Measurements from ENCODE around the gene SERPINA1. TPM values are rescaled to one million over a fixed set of nuclear protein-coding genes. Genes with fewer than 3 reads are reported as not detected.
"Not testable (repeated sequence)": the region's sequence is repeated elsewhere in the genome, so short reads cannot be mapped to it uniquely, and the experiment has no call there.

SERPINA1 gene
- total RNA-seq, 1 donor from 2014 or later = 5.0 TPM

GRCh38 chr14:94361682-94362081, 26.7 kb downstream of the SERPINA1 start:
- no peak for ATAC-seq (ENCODE audit: poor library complexity)
- DNase-seq = no peak
- intact Hi-C loops (cut with DNase I) = no loop called here

GRCh38 chr14:94360945-94361565, 27.3 kb downstream of the SERPINA1 start:
- DNase-seq (no peak), ATAC-seq (ENCODE audit: poor library complexity) (no peak)
- intact Hi-C loops (cut with DNase I) = no loop called here

- intact Hi-C loops (cut with DNase I) = loop anchor here (5.0 kb wide), 1 partner anchor 130 kb away; no protein-coding TSS in a partner anchor
- DNase-seq (no peak), ATAC-seq (ENCODE audit: poor library complexity) (no peak)
Measured at GRCh38 chr14:94357166-94357565, 31.2 kb downstream of the SERPINA1 start.

- no peak for DNase-seq
- intact Hi-C loops (cut with DNase I) = loop anchor here (5.0 kb wide), 1 partner anchor 131 kb away; no protein-coding TSS in a partner anchor
Measured at GRCh38 chr14:94356379-94357056, 31.9 kb downstream of the SERPINA1 start.

GRCh38 chr14:94355191-94355794, 33.1 kb downstream of the SERPINA1 start:
- intact Hi-C loops (cut with DNase I) = loop anchor here (5.0 kb wide), 1 partner anchor 132 kb away; no protein-coding TSS in a partner anchor
- peak; percentile 62 for DNase-seq
- no peak for ATAC-seq (ENCODE audit: poor library complexity)

More at GRCh38 chr14:94356379-94357056, 31.9 kb downstream of the SERPINA1 start:
- no peak for ATAC-seq (ENCODE audit: poor library complexity)

- no peak for DNase-seq
- no peak for ATAC-seq (ENCODE audit: poor library complexity)
- intact Hi-C loops (cut with DNase I) = loop anchor here (5.0 kb wide), 1 partner anchor 133 kb away; no protein-coding TSS in a partner anchor
Measured at GRCh38 chr14:94354638-94355185, 33.7 kb downstream of the SERPINA1 start.

GRCh38 chr14:94354190-94354589, 34.2 kb downstream of the SERPINA1 start:
- intact Hi-C loops (cut with DNase I); ATAC-seq (ENCODE audit: poor library complexity); DNase-seq: not testable (repeated sequence)

GRCh38 chr14:94349276-94349675, 39.1 kb downstream of the SERPINA1 start:
- intact Hi-C loops (cut with DNase I) = no loop called here
- DNase-seq (no peak), ATAC-seq (ENCODE audit: poor library complexity) (no peak)

- DNase-seq = no peak
- no peak for ATAC-seq (ENCODE audit: poor library complexity)
- intact Hi-C loops (cut with DNase I) = no loop called here
Measured at GRCh38 chr14:94348836-94349235, 39.6 kb downstream of the SERPINA1 start.

GRCh38 chr14:94346841-94347240, 41.6 kb downstream of the SERPINA1 start:
- ATAC-seq (ENCODE audit: poor library complexity) (no peak), DNase-seq (no peak)
- intact Hi-C loops (cut with DNase I) = no loop called here

- ATAC-seq (ENCODE audit: poor library complexity); intact Hi-C loops (cut with DNase I); DNase-seq: not testable (repeated sequence)
Measured at GRCh38 chr14:94346065-94346786, 42.2 kb downstream of the SERPINA1 start.

- ATAC-seq (ENCODE audit: poor library complexity) (no peak), DNase-seq (no peak)
- intact Hi-C loops (cut with DNase I) = no loop called here
Measured at GRCh38 chr14:94345344-94346064, 42.9 kb downstream of the SERPINA1 start.

GRCh38 chr14:94344389-94344788, 44.0 kb downstream of the SERPINA1 start:
- ATAC-seq (ENCODE audit: poor library complexity) = no peak
- intact Hi-C loops (cut with DNase I) = no loop called here
- no peak for DNase-seq

GRCh38 chr14:94343238-94344005, 45.0 kb downstream of the SERPINA1 start:
- no peak for ATAC-seq (ENCODE audit: poor library complexity)
- no peak for DNase-seq
- intact Hi-C loops (cut with DNase I) = no loop called here

- intact Hi-C loops (cut with DNase I) = no loop called here
- DNase-seq (peak; percentile 90), ATAC-seq (ENCODE audit: poor library complexity) (peak; percentile 97)
Measured at GRCh38 chr14:94342334-94342934, 46.0 kb downstream of the SERPINA1 start.

- DNase-seq (no peak), ATAC-seq (ENCODE audit: poor library complexity) (peak; percentile 50)
- intact Hi-C loops (cut with DNase I) = no loop called here
Measured at GRCh38 chr14:94341656-94342333, 46.6 kb downstream of the SERPINA1 start.

- intact Hi-C loops (cut with DNase I) = no loop called here
- no peak for DNase-seq
- ATAC-seq (ENCODE audit: poor library complexity) = no peak
Measured at GRCh38 chr14:94340533-94340932, 47.9 kb downstream of the SERPINA1 start.
